ENCODE data around the gene SFXN5. TPM values are rescaled to one million over a fixed set of nuclear protein-coding genes. Genes with fewer than 3 reads are reported as not detected.

Gene SFXN5
- total RNA-seq, 1 experiment from 2014 or later: 15.2 TPM

GRCh38 chr2:72895154-72895553, 176.4 kb downstream of the SFXN5 start:
- Histone ChIP-seq H3K36me3 (ENCODE audit: low read depth) (no peaks in the 10 kb centered on the region), H3K4me1 (replicated peaks; ENCODE audit: insufficient read depth) (0 out of 2 replicates have a peak, but pooled peaks cover 3% of the 10 kb centered on the region), H4K20me1 (ENCODE audit: insufficient read depth) (peaks cover 11% of the 10 kb centered on the region; the same call in 1 of the 2 replicates), H3K9me3 (ENCODE audit: insufficient read depth, low read depth) (no peaks in the 10 kb centered on the region), H3K9me2 (ENCODE audit: insufficient read depth) (no peaks in the 10 kb centered on the region), H2AFZ (no peak overlapping the region), H3K4me3 (no peak overlapping the region), H3F3A (ENCODE audit: insufficient read depth, low read depth) (peaks cover 8% of the 10 kb centered on the region; the same call in 1 of the 2 replicates), H3K79me2 (ENCODE audit: low read depth) (no peaks in the 10 kb centered on the region), H3K27ac (no peak overlapping the region), H3K27me3 (ENCODE audit: insufficient read depth, low read depth) (0 out of 2 replicates have a peak, but pooled peaks cover 11% of the 10 kb centered on the region), H3K4me2 (no peak overlapping the region)
- intact Hi-C loops (cut with micrococcal nuclease; ENCODE audit: unreplicated experiment): no loop called here
- ChIA-PET CTCF (interaction anchor here (0.6 to 2.6 kb wide), 3 partner anchors 75 to 282 kb away, joined by 3 to 26 read pairs (median 4); no protein-coding TSS in a partner anchor), POLR2A (ENCODE audit: unreplicated experiment) (no interaction called here)
- TF ChIP-seq, protein P1, sequence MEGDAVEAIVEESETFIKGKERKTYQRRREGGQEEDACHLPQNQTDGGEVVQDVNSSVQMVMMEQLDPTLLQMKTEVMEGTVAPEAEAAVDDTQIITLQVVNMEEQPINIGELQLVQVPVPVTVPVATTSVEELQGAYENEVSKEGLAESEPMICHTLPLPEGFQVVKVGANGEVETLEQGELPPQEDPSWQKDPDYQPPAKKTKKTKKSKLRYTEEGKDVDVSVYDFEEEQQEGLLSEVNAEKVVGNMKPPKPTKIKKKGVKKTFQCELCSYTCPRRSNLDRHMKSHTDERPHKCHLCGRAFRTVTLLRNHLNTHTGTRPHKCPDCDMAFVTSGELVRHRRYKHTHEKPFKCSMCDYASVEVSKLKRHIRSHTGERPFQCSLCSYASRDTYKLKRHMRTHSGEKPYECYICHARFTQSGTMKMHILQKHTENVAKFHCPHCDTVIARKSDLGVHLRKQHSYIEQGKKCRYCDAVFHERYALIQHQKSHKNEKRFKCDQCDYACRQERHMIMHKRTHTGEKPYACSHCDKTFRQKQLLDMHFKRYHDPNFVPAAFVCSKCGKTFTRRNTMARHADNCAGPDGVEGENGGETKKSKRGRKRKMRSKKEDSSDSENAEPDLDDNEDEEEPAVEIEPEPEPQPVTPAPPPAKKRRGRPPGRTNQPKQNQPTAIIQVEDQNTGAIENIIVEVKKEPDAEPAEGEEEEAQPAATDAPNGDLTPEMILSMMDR (conservative IDR thresholded peaks at IDR 0.05): no peak
- no peak for TF ChIP-seq EZH2 (IDR thresholded peaks at IDR 0.05; ENCODE audit: low read depth)
- no TSS peak for BruUV-seq (replicated peaks)
- no peak for DNase-seq

DNA sequence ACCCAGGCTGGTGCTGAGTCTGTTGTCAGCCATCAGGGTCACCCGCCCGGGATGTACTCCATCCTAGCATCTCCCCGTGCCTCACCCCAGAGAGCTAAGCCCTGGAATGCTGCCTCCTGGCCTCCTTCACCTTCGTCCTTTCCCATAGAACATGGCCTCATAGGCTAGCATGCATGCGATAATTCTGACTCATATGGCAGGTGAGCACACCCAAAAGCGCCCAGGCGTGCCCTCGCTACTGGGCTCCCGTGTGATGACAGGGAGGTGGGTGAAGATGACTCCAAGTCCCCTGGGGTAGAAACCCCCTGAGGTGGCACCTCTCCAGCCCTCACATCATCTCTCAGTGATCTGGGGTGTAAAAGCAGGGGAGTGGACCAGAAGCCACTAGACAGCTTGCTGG, 177.0 kb downstream of the SFXN5 start:
- Histone ChIP-seq H4K20me1 (ENCODE audit: insufficient read depth) (peaks cover 11% of the 10 kb centered on the region; the same call in 1 of the 2 replicates), H3K9me2 (ENCODE audit: insufficient read depth) (no peaks in the 10 kb centered on the region), H3K79me2 (ENCODE audit: low read depth) (no peaks in the 10 kb centered on the region), H3K27ac (no peak overlapping the region), H3K9me3 (ENCODE audit: insufficient read depth, low read depth) (no peaks in the 10 kb centered on the region), H3K4me2 (no peak overlapping the region), H3K27me3 (ENCODE audit: insufficient read depth, low read depth) (0 out of 2 replicates have a peak, but pooled peaks cover 7% of the 10 kb centered on the region), H3F3A (ENCODE audit: insufficient read depth, low read depth) (peaks cover 8% of the 10 kb centered on the region; the same call in 1 of the 2 replicates), H3K4me1 (replicated peaks; ENCODE audit: insufficient read depth) (0 out of 2 replicates have a peak, but pooled peaks cover 3% of the 10 kb centered on the region), H3K36me3 (ENCODE audit: low read depth) (no peaks in the 10 kb centered on the region), H2AFZ (no peak overlapping the region), H3K4me3 (no peak overlapping the region)
- no peak for DNase-seq
- no peak for TF ChIP-seq EZH2 (IDR thresholded peaks at IDR 0.05; ENCODE audit: low read depth)
- TF ChIP-seq, protein P1 (conservative IDR thresholded peaks at IDR 0.05): no peak
- no TSS peak for BruUV-seq (replicated peaks)
- ChIA-PET CTCF (interaction anchor here (1.1 to 2.6 kb wide), 2 partner anchors 80 to 283 kb away, joined by 3 to 26 read pairs; no protein-coding TSS in a partner anchor), POLR2A (ENCODE audit: unreplicated experiment) (no interaction called here)
- intact Hi-C loops (cut with micrococcal nuclease; ENCODE audit: unreplicated experiment): loop anchor here (5.0 kb wide), 1 partner anchor 283 kb away; no protein-coding TSS in a partner anchor

GRCh38 chr2:72893594-72894319, 177.8 kb downstream of the SFXN5 start:
- Histone ChIP-seq H3K27me3 (ENCODE audit: insufficient read depth, low read depth) (0 out of 2 replicates have a peak, but pooled peaks cover 3% of the 10 kb centered on the region), H3K9me3 (ENCODE audit: insufficient read depth, low read depth) (no peaks in the 10 kb centered on the region), H3K4me3 (no peak overlapping the region), H3K4me2 (no peak overlapping the region), H3K4me1 (replicated peaks; ENCODE audit: insufficient read depth) (peaks cover 6% of the 10 kb centered on the region; the same call in 1 of the 2 replicates), H3K36me3 (ENCODE audit: low read depth) (no peaks in the 10 kb centered on the region), H3K9me2 (ENCODE audit: insufficient read depth) (no peaks in the 10 kb centered on the region), H3K27ac (no peak overlapping the region), H4K20me1 (ENCODE audit: insufficient read depth) (peaks cover 15% of the 10 kb centered on the region; the same call in 1 of the 2 replicates), H3K79me2 (ENCODE audit: low read depth) (no peaks in the 10 kb centered on the region), H3F3A (ENCODE audit: insufficient read depth, low read depth) (peaks cover 8% of the 10 kb centered on the region; the same call in 1 of the 2 replicates), H2AFZ (no peak overlapping the region)
- ChIA-PET POLR2A (ENCODE audit: unreplicated experiment) (no interaction called here), CTCF (interaction anchor here (0.5 to 2.6 kb wide), 5 partner anchors 9 to 283 kb away, joined by 3 to 26 read pairs (median 5); no protein-coding TSS in a partner anchor)
- intact Hi-C loops (cut with micrococcal nuclease; ENCODE audit: unreplicated experiment): loop anchor here (1.0 to 5.0 kb wide), 2 partner anchors 42 to 284 kb away; no protein-coding TSS in a partner anchor
- TF ChIP-seq EZH2 (IDR thresholded peaks at IDR 0.05; ENCODE audit: low read depth): no peak
- TF ChIP-seq, protein P1 (conservative IDR thresholded peaks at IDR 0.05): peak; percentile 77
- BruUV-seq (replicated peaks): no TSS peak
- peak; percentile 53 to 55 for DNase-seq

Data from PC-9 (cell line).